Measurements from ENCODE around the gene LCE1D.

The LCE1D gene

GRCh38 chr1:152842556-152842955 lies 46.0 kb downstream of the LCE1D start, which contains the start of gene LCE6A:
TSS of gene LCE6A (plus strand) at chr1:152842856. CDS start at chr1:152843521, 665 bp downstream.
- no peak for TF ChIP-seq ZFX (IDR thresholded peaks at IDR 0.05; ENCODE audit: borderline replicate concordance)
- TF ChIP-seq, protein P1, sequence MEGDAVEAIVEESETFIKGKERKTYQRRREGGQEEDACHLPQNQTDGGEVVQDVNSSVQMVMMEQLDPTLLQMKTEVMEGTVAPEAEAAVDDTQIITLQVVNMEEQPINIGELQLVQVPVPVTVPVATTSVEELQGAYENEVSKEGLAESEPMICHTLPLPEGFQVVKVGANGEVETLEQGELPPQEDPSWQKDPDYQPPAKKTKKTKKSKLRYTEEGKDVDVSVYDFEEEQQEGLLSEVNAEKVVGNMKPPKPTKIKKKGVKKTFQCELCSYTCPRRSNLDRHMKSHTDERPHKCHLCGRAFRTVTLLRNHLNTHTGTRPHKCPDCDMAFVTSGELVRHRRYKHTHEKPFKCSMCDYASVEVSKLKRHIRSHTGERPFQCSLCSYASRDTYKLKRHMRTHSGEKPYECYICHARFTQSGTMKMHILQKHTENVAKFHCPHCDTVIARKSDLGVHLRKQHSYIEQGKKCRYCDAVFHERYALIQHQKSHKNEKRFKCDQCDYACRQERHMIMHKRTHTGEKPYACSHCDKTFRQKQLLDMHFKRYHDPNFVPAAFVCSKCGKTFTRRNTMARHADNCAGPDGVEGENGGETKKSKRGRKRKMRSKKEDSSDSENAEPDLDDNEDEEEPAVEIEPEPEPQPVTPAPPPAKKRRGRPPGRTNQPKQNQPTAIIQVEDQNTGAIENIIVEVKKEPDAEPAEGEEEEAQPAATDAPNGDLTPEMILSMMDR (IDR thresholded peaks at IDR 0.05) = no peak
- no peak within 1 kb of the TSS for H3K27ac ChIP-seq

Measured in 22Rv1 (cell line).